Stimulated activated CD4-positive, alpha-beta T cell treated with anti-CD3 and anti-CD28 coated beads, TNF-alpha, amount 100 ng/mL, for 48 hours (primary cell): ENCODE results near the gene HS6ST2.
A peak's percentile ranks its signal among the peaks of the same experiment; 100 is the strongest.

ENCODE experiments used
- DNase-seq, 3 donors: peaks; one replicate each; pipeline ENCODE4 v3.0.0-alpha.2; 2020; ENCODE audit warnings: low read depth in 3 of 3

The HS6ST2 gene

DNA sequence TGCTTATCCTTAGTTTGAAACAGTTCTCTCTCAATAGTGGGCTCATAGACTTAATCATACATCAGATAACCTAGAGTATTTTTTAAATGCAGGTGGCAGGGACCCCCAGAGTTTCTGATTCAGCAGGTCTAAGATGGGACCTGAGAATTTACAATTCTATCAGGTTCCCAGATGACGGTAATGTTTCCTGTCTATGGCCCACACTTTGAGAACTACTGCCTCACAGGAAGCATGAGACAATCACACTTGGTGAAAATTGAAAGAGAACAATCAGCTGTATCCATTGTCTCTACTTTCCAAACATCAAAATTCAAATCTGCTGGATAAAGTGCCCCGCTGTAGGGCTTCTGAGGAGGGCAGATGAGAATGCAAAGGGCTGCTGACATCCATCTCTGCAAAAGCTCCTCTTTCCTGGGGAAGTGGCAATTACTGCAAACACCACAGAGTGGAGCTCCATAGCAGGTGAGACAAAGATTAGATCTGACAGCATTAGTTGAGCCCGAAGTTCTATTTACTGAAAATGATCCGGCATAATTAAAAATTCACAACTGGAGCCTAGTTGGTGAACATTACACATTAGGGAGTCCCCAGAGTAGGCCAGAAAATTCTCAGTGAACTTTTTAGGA, 281.8 kb downstream of the HS6ST2 start:
- DNase-seq, result no peak

DNA sequence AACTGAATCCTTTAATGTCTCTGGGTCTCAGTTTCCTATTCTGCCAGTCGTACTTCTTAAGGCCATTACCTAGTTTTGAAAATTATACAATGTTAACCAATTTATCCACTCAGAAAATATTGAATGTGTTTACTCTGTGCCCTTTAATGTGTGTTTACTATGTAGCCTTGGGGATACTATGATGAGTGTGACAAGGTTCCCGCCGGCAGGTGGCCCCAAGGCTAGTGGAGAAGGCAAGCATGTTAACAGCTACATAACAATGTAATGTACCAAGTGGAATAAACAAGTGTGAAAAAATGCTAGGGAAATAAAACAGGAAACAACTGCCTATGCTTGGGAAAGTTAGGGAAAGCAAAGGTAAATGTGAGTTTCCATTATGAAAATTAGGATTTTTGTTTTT, 282.3 kb downstream of the HS6ST2 start:
- no peak for DNase-seq

DNA sequence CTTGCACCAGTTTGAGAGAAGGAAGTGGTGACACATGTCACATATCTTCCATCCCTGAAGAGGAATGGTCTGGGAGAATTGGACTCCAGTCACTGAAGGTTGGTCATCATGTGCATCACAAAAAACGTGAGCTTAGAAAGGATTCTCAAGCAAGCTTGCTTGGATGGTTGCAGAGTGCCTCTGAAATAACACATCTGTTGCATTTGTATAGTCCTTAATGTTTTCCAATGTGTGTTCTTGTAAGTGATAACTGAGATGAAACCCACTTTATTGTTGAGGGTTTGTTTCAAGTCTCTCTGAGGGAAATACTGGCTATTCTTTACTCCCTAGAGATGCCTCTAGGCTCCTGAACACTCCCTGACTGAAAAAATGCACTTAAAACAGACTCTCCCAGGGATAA, 285.1 kb downstream of the HS6ST2 start:
- DNase-seq, result no peak

GRCh38 chrX:132671229-132671641, 287.2 kb downstream of the HS6ST2 start:
- DNase-seq, result no peak

GRCh38 chrX:132669142-132669541, 289.3 kb downstream of the HS6ST2 start:
- DNase-seq, result no peak

- no peak for DNase-seq
Observed at GRCh38 chrX:132668178-132668577, 290.3 kb downstream of the HS6ST2 start.

DNA sequence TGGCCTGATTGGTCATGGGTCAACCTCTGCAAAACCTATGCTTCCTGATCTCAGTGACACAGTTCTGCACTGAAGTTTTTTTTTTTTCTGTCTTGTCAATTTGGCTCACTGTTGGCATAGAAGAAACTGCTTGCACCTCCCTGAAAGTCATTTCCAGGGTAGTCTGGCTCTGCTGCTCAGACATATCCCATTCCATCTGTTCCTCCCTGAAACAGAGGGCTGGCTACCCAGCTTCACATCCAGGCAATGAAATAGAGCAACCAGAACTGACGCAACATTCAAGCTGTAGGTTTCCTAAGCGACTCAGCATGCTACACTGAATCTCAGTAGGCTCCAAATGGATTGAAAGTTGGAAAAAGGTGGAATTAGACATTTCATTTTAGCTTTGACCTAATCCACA, 292.8 kb downstream of the HS6ST2 start:
- no peak for DNase-seq

GRCh38 chrX:132664273-132664672, 294.2 kb downstream of the HS6ST2 start:
- no peak for DNase-seq

DNA sequence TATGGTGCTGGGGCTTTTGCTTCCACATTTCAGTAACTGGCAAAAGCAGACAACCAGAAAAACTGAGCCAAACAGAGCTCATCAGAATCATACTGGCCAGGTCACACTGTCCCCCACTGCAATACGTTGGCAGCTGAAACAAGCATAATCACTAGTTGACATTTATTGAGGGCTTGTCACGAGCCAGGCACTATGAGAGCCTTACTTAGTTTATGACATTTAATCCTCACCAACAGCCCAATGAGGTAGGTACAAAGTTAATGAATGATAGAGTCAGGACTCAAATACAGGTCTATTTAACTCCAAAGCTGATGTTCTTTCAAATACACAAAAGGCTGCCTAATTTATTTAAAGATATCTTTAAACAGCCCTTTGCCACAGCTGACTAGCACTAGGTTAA, 295.6 kb downstream of the HS6ST2 start:
- DNase-seq, result no peak

DNA sequence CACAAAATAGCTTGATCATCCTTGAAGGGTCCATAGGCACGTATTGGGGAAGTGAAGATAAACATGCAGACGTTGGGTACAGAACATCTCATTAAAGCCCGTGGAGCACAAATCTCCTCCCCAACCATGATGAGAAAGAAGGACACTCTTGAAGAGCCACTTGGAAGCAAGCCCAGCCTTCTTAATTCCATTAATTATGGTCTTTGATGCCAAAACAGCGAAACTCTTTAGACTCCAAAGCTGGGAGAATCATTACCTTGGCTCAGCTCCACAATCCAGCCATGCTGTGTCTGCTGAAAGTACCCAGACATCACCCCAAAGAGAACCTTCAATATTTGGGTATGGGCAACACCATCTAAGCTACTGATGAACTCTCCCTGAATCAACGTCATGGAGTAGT, 300.6 kb downstream of the HS6ST2 start:
- no peak for DNase-seq

- DNase-seq, result no peak
Observed at GRCh38 chrX:132652871-132653270, 305.6 kb downstream of the HS6ST2 start.

- no peak for DNase-seq
Observed at GRCh38 chrX:132651421-132652086, 306.9 kb downstream of the HS6ST2 start.

DNA sequence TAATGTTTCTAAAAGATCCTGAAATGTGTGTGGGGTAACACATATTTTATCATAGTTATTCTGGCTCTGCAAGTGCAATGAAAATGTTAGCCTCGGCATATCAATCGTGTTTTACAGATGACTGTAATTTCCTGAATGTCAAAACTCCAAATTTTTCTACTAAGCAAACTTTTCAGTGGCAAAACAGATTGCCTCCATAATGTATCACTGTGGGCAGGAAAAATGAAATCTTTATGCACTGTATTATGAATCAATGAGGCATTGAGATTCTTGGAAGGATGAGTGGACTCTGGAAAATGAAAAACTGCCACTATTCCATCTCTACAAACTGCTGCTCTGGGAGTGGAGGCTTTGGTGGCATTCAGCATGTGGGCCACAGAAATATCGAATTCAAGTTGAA, 309.5 kb downstream of the HS6ST2 start:
- no peak for DNase-seq

- DNase-seq, result no peak
Observed at GRCh38 chrX:132639446-132639845, 319.0 kb downstream of the HS6ST2 start.

GRCh38 chrX:132638313-132638712, 320.1 kb downstream of the HS6ST2 start:
- no peak for DNase-seq

- no peak for DNase-seq
Observed at GRCh38 chrX:132636080-132636479, 322.3 kb downstream of the HS6ST2 start.

DNA sequence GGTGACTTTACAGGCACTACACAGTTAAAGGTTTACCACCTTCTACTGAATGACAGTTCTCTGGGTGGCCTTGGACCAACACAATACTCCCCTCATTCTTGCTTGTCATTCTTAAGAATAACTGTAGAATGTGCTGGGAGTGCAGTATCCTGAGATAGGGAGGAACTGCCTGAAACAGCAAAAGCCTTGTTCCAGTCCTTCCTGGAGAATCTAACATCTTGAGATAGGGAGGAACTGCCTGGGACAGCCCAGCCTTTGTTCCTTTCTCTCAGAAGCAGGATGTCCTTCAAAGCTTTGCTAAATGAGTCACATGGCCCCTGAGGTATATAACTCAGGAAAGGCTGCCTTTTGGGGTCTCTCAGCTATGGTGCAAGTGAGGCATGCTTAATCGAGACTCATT, 323.9 kb downstream of the HS6ST2 start:
- no peak for DNase-seq

DNA sequence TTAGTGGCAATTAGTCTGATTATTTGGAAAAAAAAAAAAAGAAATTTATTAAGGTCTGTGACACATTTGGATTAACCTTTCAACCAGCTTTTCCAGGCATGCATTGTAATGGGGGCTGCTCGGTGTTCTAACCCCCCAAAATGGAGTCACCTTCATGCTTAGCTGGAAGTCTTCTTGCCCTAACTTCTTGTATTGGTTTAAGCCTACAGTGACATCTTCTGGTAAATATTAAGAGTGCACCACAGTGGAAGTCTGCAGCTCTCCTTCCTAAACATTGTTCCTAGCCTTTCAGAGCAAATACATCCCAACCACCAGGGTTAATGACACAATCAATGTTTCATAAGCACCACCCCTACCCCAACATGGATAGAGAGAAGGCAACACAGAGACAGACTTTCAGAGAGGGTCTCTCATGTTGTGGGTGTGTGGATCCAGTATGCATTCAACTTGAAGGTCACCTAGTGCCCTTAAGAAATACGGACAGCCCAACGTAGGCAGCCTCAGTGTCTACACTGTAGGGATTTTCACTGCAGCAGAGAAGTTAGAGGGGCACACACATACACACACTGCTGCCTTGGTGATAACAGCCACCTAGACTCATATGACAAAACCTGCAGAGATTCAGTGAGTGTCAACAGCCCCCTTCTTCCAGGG, 326.7 kb downstream of the HS6ST2 start:
- no peak for DNase-seq

DNA sequence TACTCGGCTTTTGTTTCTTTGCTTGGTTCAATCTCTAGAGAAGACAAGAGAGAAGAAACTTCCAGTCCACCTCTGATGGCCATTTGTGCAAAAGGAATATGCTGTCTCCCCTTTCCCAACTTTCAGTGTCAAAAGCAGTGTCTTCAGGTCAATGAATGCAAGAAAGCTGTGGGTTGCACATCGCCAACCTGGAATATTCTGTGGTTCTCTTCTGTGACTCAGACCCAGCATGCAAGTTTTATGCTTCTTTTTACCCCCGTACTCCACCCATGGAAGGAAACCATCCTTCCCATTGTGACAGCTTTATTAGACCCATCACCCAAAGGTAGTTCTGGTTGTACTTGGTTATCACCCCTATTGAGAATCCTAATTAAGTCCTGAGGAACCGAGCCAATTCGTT, 334.0 kb downstream of the HS6ST2 start:
- no peak for DNase-seq

GRCh38 chrX:132623942-132624341, 334.5 kb downstream of the HS6ST2 start:
- no peak for DNase-seq

DNA sequence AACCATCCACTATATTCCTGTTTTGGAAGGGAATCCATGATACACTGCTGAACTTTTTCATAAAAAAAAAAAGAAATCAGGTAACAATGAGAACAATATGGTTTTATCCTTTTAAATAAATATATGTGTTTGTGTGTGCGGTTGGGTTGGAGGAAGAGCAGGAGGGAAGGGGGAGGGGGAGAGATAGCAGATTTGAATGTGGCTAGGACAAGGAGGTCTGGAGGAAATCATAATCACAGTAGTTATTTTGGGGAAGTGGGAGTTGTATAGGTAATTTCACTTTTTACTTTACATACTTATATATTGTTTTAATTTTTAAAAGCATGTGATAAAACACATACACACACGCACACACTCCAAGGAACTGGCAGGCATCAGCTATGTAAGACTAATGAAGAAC, 335.1 kb downstream of the HS6ST2 start:
- DNase-seq, result no peak

DNA sequence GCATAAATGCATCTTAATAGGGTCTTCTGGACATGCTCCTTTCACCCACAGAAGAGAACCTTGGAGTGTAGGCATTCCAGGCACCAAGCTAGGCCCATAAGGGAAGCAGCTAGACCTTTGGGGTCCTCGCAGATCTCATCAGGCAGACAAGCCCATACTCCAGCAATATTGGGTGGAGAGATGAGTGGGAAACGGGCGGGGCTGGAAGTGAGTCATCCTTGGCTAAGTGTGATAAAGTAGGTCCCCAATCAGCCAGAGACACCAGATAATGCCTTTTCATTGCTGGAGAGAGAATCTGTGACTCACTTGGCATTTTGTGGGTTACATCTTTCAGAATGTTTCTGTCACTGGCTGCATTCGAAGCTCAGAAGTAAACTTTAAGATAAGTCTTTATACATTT, 336.3 kb downstream of the HS6ST2 start:
- DNase-seq, result peak; percentile 30 to 48 (median 44)

- no peak for DNase-seq
Observed at GRCh38 chrX:132618810-132619209, 339.6 kb downstream of the HS6ST2 start.
